CD4-positive, alpha-beta T cell treated with Interleukin-10 for 1 hour (primary cell): ENCODE results near the gene MDM2.
"Not testable (repeated sequence)": the region's sequence is repeated elsewhere in the genome, so short reads cannot be mapped to it uniquely, and the experiment has no call there.

Experiments used
- DNase-seq: peaks from one replicate; pipeline ENCODE4 v3.0.0-alpha.2; 2020

The MDM2 gene

DNA sequence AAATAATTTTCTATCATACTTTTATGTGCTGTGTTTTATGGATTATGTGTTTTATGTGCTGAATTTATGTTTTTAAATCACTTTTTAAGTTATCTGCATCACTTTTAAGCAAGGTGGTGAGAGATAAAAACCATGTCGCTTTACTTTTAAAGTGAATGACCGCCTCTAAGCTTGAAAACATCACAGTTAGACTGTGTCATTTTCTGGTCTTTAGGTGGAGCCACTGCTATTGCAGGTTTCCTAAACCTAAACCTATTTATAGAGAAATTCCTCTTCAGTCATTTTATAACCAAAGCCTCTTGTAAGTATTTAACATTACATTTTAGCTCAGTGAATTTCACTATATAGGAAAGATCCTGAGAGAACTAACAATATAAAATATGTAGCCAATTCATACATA, 21.0 kb upstream of the MDM2 start:
- no peak for DNase-seq

DNA sequence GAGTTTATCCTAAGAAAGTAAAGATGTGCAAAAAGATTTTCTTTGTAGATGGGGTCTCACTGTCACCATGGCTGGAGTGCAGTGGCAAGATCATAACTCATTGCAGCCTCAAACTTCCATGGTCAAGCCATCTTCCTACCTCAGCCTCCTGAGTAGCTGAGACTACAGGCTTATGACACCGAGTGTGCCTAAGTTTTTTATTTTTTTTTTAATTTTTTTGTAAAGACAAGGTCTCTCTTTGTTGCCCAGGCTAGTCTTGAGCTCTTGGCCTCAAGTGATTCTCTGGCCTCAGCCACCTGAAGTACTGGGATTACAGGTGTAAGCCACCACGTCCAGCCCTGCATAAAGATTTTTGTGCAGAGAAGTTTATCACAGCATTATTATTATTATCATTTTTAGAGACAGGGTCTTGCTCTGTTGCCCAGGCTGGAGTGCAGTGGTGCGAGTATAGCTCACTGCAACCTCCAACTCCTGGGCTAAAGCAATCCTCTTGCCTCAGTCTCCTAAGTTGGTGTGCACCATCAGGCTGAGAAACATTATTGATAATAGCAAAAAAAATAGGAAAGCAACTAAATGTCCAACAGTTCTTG, 19.3 kb upstream of the MDM2 start:
- DNase-seq: no peak

DNA sequence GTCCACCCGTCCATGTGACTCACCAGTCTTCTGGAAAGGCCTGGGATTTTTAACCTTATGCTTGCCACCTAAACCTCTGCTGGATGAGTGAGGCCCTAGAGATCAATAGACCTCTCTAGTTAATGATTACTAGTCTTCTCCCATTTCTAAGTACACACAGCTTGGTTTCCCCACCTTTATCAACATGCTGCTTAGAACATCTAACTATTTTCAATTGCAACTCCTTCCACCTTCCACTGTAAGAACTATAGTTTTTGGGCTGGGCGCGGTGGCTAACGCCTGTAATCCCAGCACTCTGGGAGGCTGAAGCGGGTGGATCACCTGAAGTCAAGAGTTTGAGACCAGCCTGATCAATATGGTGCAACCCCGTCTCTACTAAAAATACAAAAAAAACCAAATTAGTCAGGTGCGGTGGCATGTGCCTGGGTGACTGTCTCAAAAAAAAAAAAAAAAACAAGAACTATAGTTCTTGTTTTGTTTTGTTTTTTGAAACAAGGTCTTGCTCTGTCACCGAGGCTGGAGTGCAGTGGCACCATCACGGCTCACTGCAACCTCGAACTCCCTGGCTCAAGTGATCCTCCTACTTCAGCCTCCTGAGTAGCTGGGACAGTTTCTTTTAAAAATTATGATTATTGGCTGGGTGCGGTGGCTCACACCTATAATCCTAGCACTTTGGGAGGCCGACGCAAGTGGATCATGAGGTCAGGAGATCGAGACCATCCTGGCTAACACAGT, 18.7 kb upstream of the MDM2 start:
- DNase-seq: no peak

DNA sequence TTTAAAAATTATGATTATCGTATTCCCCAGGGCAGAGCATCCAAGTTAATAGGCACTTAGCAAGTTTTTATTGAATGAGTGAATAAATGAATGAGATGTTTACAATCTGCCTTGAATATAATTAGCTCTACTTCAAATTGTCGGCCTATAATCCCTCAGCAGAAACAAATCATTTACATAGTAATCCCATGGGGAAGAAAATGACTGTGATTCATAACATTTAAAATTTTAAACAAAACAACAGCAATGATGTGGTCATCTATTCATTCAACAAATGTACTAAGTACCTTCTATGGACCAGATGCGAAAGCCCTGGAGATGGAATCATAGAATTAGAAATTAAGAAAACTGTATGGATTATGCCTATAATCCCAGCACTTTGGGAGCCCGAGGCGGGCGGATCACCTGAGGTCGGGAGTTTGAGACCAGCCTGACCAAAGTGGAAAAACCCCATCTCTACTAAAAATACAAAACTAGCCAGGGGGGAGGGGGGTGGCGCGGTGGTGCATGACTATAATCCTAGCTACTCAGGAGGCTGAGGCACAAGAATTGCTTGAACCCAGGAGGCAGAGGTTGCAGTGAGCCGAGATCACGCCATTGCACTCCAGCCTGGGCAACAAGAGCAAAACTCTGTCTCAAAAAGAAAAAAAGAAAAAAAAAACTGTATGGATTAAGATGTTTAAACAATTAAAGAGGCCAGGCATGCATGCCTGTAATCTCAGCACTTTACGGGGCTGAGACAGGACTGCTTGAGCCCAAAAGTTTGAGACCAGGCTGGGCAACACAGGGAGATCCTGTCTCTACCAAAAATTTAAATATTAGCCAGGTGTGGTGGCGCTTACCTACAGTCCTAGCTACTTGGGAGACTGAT, 17.7 kb upstream of the MDM2 start:
- no peak for DNase-seq

DNA sequence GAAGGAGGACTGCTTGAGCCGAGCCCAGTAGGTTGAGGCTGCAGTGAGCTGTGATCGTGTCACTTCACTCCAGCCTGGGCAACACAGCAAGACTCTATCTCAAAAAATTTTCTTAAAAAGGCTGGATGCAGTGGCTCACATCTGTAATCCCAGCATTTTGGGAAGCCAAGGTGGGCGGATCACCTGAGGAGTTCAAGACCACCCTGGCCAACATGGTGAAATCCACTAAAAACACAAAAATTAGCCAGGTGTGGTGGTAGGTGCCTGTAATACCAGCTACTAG, 17.1 kb upstream of the MDM2 start:
- no peak for DNase-seq

DNA sequence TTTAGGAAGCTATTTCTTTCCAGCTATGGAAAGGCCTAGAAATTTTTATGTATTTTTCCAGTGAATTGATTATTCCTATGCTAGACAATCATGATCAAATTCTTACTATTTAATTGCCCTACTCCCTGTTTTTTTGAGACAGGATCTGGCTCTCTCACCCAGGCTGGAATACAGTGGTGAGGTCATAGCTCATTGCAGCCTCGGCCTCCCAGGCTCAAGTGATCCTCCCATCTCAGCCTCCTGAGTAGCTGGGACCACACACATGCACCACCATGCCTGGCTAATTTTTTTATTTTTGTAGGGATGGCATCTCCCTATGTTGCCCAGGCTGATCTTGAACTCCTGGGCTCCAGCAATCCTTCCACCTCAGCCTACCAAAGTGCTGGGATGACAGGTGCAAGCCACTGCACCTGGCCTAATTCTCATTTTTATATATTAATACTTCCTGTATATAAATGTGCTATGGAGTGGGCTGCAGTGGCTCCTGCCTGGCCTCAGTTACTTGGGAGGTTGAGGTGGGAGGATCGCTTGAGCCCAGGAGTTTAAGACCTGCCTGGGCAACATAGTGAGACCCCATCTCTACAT, 16.0 kb upstream of the MDM2 start:
- DNase-seq: no peak

DNA sequence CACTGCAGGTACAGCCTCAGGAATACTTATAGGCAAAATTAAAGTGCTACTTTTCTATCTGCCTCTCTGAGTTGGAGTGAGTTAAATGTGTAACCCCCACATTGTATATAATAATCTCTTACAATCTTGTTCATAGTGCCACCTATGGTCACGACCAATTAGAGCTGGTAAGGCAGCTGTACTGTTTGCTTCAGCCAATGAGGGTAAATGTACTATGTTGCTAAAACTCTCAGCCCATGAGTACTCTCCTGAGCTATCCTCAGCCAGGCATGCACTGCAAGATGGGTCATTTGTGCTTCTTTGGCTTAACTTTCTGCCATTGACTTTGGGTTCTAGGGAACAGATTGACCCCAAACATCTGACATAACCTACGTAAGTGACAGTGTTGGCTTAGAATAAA, 15.0 kb upstream of the MDM2 start:
- peak; percentile 66 for DNase-seq

DNA sequence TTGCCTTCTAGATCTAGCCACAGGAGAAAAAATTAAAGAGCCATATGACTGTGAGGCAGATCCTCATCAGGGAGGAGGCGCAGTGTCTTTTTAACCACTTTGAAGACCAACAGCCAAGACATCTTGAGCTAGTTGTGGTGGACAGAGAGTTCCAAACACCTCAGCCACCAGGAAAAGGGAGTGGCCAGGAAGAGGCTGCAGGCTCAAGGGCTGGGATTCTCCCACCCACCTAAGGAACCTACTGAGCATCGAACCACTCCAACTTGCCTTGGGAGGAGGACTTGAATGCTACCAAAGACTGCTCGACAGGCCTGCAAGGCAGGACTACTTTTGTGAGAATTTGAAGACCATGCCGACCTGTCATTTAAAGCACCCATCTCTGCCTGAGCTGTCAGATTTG, 14.5 kb upstream of the MDM2 start:
- DNase-seq: no peak

DNA sequence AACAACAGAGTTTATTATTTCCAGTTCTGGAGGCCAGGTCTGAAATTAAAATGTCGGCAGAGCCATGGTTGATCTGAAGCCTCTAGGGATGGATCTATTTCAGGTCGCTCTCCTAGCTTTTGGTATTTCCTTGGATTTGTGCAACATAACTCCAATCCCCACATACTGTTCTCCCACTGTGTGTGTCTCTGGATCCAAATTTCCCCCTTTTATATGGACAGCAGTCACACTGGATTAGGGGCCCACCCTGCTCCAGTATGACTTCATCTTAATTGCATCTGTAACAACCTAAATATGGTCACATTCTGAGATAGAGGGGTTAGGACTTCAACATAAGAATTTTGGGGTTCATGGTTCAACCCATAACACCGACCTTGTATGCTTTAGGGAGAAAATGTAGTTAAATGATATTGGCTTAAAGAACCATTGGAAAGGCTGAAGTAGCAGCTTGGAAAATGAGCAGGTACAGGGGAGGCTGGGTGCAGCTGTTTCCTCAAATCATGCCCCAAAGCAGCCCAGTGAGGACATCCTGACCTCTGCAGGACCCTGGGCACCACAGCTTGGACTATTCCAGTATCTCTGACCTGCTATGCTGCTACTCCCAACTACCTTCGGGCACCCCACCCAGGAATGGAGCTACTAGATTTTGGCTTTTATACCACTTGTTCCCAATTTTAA, 13.9 kb upstream of the MDM2 start:
- DNase-seq: no peak

DNA sequence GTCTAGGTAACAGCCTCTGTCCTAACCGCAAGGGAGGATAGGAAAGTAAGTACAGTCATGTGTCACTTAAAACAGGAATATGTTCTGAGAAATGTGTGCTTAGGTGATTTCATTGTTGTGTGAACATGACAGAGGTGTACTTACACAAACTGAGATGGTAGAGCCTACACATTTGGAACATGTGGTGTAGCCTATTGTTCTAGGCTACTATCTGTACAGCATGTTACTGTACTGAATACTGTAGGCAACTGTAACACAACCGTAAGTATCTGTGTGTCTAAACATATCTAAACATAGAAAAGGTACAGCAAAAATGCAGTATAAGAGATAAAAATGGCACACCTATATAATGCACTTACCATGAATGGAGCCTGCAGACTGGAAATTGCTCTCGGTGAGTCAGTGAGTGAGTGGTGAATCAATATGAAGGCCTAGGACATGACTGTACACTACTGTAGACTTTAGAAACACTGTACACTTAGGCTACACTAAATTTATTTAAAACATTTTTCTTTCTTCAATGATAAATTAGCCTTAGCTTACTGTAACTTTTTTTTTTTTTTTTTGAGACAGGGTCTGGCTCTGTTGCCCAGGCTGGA, 13.2 kb upstream of the MDM2 start:
- no peak for DNase-seq

DNA sequence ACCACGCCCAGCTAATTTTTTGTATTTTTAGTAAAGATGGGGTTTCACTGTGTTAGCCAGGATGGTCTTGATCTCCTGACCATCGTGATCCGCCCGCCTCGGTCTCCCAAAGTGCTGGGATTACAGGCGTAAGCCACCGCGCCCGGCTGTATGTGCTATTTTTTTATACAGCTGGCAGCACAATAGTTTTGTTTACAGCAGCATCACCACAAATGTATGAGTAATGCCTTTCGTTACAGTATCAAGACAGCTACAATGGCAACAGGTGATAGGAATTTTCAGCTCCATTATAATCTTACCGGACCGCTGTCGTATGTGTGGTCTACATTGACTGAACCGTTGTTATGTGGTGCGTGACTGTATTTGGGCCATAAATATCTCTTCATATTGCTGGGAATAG, 11.6 kb upstream of the MDM2 start:
- no peak for DNase-seq

DNA sequence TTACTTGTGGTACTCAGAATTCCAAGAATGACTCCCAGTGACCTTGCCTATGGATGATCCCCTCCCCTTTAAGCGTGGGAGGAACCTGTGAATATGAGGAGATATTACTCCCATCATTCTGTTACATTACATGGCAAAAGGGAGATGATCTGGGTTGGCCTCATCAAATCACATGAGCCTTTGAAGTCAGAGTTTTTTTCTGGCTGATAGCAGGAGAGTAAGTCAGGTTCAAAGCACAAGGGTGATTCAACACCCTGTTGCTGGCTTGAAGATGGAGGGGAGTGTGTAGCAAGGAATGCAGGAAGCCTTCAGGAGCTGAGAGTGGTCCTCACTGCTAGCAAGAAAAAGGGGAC, 9.1 kb upstream of the MDM2 start:
- no peak for DNase-seq

DNA sequence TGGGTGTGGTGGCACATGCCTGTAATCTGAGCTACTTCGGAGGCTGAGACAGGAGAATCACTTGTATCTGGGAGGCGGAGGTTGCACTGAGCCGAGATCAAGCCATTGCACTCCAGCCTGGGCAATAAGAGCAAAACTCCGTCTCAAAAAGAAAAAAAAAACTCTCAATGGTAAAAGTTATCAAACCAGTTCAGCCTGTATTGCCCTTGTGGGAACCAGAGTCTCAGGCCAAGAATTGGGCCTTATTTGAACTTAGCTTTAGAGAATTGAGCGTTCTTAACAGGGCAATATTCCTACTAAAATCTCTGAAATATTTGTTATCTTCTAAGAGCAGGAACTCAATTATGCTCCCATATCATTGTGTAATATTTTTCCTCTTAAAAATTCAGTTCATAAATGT, 7.7 kb upstream of the MDM2 start:
- no peak for DNase-seq

DNA sequence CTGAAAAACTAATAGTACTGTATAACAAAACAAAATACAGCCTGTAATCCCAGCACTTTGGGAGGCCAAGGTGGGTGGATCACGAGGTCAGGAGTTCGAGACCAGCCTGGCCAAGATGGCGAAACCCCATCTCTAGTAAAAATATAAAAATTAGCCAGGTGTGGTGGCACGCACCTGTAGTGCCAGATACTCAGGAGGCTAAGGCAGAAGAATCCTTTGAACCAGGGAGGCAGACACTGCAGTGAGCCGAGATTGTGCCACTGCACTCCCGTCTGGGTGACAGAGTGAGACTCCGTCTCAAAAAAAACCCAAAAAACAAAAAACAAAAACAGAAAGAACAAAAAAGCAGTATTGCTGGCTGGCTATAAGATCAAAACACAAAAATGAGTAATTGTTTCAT, 6.9 kb upstream of the MDM2 start:
- DNase-seq: not testable (repeated sequence)

DNA sequence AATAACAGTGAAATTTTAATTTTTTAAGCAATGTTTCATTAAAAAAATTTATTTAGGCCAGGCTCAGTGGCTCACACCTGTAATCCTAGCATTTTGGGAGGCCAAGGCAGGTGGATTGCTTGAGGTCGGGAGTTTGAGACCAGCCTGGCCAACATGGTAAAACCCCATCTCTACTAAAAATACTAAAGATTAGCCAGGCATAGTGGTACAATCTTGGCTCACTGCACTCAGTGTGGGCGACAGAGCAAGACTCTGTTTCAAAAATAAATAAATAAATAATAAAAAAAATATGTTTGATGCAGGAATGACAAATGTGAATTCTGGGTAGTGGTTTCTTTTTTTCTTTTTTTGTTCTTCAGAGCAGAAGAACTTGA, 5.6 kb upstream of the MDM2 start:
- not testable (repeated sequence) for DNase-seq

DNA sequence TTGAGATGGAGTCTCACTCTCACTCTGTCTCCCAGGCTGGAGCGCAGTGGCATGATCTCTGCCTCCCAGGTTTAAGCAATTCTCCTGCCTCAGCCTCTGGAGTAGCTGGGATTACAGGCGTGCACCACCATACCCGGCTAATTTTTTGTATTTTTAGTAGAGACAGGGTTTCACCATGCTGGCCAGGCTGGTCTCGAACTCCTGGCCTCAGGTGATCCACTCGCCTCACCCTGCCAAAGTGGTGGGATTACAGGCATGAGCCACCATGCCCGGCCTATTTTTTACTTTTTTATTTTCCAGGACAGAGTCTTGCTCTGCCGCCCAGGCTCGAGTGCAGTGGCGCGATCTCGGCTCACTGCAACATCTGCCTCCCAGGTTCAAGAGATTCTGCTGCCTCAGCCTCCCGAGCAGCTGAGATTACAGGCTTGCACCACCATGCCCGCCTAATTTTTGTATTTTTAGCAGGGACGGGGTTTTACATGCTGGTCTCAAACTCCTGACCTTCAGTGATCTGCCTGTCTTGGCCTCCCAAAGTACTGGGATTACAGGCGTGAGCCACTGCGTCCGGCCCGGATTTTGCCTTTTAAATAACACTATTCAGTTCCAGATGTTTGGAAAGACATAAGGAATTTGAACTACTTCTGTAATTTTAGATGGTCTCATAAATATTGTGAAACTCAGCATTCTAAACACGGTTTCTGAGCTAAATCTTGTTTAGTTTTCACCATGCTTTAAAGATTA, 4.9 kb upstream of the MDM2 start:
- DNase-seq: not testable (repeated sequence)

DNA sequence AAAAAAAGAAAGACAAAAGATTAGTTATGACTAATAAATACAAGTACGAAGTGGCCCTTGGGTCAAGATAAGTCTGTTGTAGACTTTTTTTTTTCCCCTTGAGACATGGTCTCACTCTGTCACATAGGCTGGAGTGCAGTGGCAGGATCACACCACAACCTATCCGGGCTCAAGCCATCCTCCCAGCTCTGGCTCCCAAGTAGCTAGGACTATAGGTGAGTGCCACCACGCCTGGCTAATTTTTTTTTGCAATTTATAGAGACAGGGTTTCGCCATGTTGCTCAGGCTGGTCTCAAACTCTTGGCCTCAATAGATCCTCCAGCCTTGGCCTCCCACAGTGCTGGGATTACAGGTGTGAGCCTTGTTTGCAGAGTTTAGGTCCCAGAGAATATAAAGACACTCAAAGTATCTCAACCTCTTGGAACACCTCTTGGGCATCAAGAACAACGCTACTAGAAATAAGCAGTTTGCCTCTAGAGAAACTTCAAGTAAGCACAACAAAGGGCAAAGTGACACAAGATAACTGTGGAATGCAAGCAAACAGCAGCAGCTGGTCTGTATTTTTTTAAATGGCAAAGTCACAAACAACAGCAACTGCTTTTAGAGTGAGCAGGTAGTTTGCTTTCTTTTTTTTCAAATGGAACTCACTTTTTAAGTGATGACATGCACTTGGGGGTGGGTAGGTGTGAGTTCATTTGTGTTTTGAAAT, 3.9 kb upstream of the MDM2 start:
- DNase-seq: no peak

DNA sequence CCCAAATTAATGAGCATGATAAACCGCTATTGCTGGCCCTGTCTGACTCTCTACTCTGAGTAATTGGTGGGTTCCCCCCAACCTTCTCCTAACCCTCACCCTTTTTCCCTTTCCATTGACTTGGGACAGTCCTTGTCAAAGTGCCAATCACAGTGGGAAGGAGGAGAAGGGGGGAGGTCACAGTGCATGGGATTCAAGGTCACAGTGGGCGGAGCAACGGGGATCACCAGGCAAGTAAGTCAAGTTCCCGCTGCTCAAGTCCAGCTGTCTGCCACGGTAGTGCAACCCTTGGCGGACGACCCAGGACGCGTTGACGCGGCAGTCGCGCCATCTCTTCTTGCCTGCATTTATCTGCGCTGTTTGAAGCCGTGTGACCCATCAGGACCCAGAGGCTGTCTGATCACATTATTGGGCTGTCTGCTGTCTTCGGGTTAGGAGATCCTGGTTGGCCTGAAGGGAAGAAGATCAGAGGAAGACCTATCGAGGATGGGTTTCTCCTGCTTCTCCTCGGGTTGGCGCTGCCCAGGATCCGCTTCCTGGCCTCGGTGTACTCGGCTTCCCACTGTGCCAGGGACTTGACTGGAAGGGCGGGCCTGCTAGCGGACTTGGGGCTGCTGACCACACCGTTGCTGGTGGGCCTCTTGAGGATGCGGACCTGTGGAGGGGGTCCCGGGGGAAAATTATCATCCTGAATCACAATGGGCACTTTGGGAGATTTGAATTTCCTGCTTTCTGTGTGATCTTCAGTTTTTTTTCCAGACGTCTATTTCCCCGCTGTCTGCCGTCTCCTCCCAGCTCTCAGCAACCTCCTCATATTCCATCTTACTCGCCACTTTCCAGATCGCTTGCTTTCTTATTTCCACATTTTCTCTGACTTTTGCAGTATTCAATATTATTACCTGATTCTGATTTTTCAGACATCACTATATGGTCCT, 3.1 kb upstream of the MDM2 start:
- DNase-seq: no peak

DNA sequence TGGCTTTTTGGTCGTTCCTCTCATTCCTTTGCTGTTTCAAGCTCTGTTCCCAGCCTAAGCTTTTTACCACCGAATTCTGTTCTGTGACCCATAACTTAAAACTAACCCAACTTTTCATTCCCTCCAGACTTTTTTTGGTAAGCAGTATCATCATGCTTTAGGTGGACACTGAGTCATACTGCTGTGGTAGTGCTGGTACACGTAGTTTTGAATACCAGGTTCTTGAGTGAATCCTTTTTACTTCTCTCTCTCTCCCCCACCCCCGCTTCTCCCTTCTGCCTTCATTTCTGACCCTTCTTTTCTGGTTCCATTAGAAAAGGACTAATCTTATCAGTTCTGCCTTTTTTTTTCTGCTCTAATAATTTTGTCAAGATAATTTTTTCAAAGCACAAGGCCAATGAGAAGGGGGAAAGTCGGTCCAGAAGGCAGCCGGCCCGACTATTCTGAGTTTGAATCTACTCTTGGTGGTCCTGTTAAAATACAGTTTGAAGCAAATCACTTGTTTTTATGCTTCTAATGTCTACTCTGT, 2.3 kb upstream of the MDM2 start:
- no peak for DNase-seq
